Endothelial cell of umbilical vein (primary cell): ENCODE data around the gene SGCD. TPM values are rescaled to one million over a fixed set of nuclear protein-coding genes. Genes with fewer than 3 reads are reported as not detected.

Experiments
- BruUV-seq: library from RNA; stranded (reverse); fragments of 400-500 nt; replicated peaks from 2 replicates; lab custom pipeline; 2021; lab: Mats Ljungman, UMichigan
- CTCF ChIA-PET: fragments of 300-600, 350-600 bp; sonication (Branson Sonifier 250); formaldehyde crosslinking; loops from one replicate; lab custom pipeline; 2021; ENCODE audit warnings: antibody characterized with exemption, inconsistent platforms; lab: Charles Lee
- POLR2A ChIA-PET: fragments of 300-600, 350-600 bp; sonication (Branson Sonifier 250); formaldehyde crosslinking; loops from one replicate; lab custom pipeline; 2021; ENCODE audit warnings: antibody characterized with exemption, inconsistent platforms; lab: Charles Lee
- DNase-seq: peaks from one replicate; pipeline ENCODE4 v3.0.0-alpha.2; 2011; ENCODE audit warnings: low read depth, low spot score
- FAIRE-seq: peaks from 2 replicates; lab custom pipeline; 2011; peaks lifted over from hg19 to GRCh38; lab: Jason Lieb, UNC
- H2AFZ ChIP-seq: 2 replicates; pipeline ENCODE4 v1.6.0; 2012; ENCODE audit warnings: low read depth, low read length, control low read depth, inconsistent platforms
- H3K27ac ChIP-seq: 2 replicates; pipeline ENCODE4 v1.5.1; 2011; ENCODE audit warnings: low read depth, mild to moderate bottlenecking, control low read depth, low read length, moderate library complexity; ENCODE audit not compliant: insufficient read depth
- H3K27me3 ChIP-seq, 2 experiments: 2 replicates each; pipeline versions ENCODE4 v1.6.0 to v1.6.1; 2011; ENCODE audit warnings: low read length in 2 of 2, mixed read lengths in 1 of 2; ENCODE audit not compliant: control insufficient read depth in 2 of 2, insufficient read depth in 2 of 2
- H3K36me3 ChIP-seq, 2 experiments: 2 replicates in 1 of 2; 3 replicates in 1 of 2; pipeline ENCODE4 v1.5.1; 2011; ENCODE audit warnings: low read length in 2 of 2, mild to moderate bottlenecking in 1 of 2, moderate library complexity in 1 of 2; ENCODE audit not compliant: control insufficient read depth in 2 of 2, insufficient read depth in 2 of 2; ENCODE audit errors: extremely low read depth in 1 of 2
- H3K4me1 ChIP-seq: 3 replicates; pipeline ENCODE4 v1.5.1; 2011; ENCODE audit warnings: mild to moderate bottlenecking, low read length; ENCODE audit not compliant: control insufficient read depth, insufficient read depth; ENCODE audit errors: extremely low read depth
- H3K4me2 ChIP-seq: 2 replicates; pipeline ENCODE4 v1.6.1; 2011; ENCODE audit warnings: low read length, control low read depth, mixed read lengths; ENCODE audit not compliant: insufficient read depth
- H3K4me3 ChIP-seq, 3 experiments: fragments of 200-600 bp in 1 of 3; sonication (generic), shearing (Covaris generic) in 1 of 3; replicated peaks in 1 of 3; 2 replicates each; pipeline ENCODE4 v1.5.1; 2011 to 2016; ENCODE audit warnings: control low read depth in 3 of 3, low read length in 3 of 3, mild to moderate bottlenecking in 2 of 3, inconsistent platforms in 1 of 3, low read depth in 1 of 3, moderate library complexity in 1 of 3; ENCODE audit not compliant: insufficient read depth in 1 of 3
- H3K79me2 ChIP-seq: 2 replicates; pipeline ENCODE4 v1.6.0; 2012; ENCODE audit warnings: low read length, inconsistent platforms; ENCODE audit not compliant: control insufficient read depth, insufficient read depth
- H3K9ac ChIP-seq: replicated peaks from 2 replicates; pipeline ENCODE3; 2011; ENCODE audit warnings: low read length, control low read depth; ENCODE audit not compliant: insufficient read depth; ENCODE audit errors: extremely low read depth
- H3K9me1 ChIP-seq: replicated peaks from 3 replicates; pipeline ENCODE4 v1.6.0; 2011; ENCODE audit warnings: mild to moderate bottlenecking, low read length; ENCODE audit not compliant: control insufficient read depth, insufficient read depth; ENCODE audit errors: extremely low read depth
- H3K9me3 ChIP-seq: replicated peaks from 2 replicates; pipeline ENCODE4 v1.5.1; 2012; ENCODE audit warnings: low read length, inconsistent platforms; ENCODE audit not compliant: control insufficient read depth, insufficient read depth
- H4K20me1 ChIP-seq: replicated peaks from 2 replicates; pipeline ENCODE3; 2011; ENCODE audit warnings: mild to moderate bottlenecking, low read length; ENCODE audit not compliant: control insufficient read depth, insufficient read depth; ENCODE audit errors: extremely low read depth
- CTCF ChIP-seq, 2 donors: IDR thresholded peaks; 1 replicate in 1 of 2; 2 replicates in 1 of 2; pipeline ENCODE4 v1.5.1; 2011; ENCODE audit warnings: low read length in 2 of 2, mild to moderate bottlenecking in 2 of 2, moderate library complexity in 2 of 2, control low read depth in 1 of 2, inconsistent platforms in 1 of 2, low read depth in 1 of 2; ENCODE audit not compliant: insufficient read depth in 1 of 2; ENCODE audit errors: extremely low read depth in 1 of 2
- EZH2 ChIP-seq: IDR thresholded peaks from 2 replicates; pipeline ENCODE4 v1.6.1; 2012; ENCODE audit warnings: borderline replicate concordance, low read depth, mild to moderate bottlenecking, moderate library complexity, low read length, inconsistent platforms; ENCODE audit not compliant: severe bottlenecking
- FOS ChIP-seq: IDR thresholded peaks from 2 replicates; pipeline ENCODE4 v1.6.1; 2011; ENCODE audit warnings: mild to moderate bottlenecking, low read length, moderate library complexity, borderline replicate concordance; ENCODE audit not compliant: insufficient read depth
- GATA2 ChIP-seq: IDR thresholded peaks from 2 replicates; pipeline ENCODE4 v1.7.0; 2011; ENCODE audit warnings: low read depth, mild to moderate bottlenecking, moderate library complexity, mixed read lengths, low read length; ENCODE audit not compliant: insufficient read length, insufficient read depth
- JUN ChIP-seq: IDR thresholded peaks from 2 replicates; pipeline ENCODE4 v1.6.1; 2011; ENCODE audit warnings: borderline replicate concordance, low read depth; ENCODE audit not compliant: insufficient read length, insufficient read depth
- MAX ChIP-seq: IDR thresholded peaks from 2 replicates; pipeline ENCODE4 v1.6.1; 2011; ENCODE audit not compliant: insufficient read depth, insufficient read length
- MYC ChIP-seq: IDR thresholded peaks from one replicate; pipeline ENCODE4 v1.6.1; 2011; ENCODE audit warnings: mild to moderate bottlenecking, low read depth, low read length
- POLR2A ChIP-seq: IDR thresholded peaks from 2 replicates; pipeline ENCODE4 v1.6.1; 2012; ENCODE audit warnings: low read depth, mild to moderate bottlenecking, control low read depth, low read length
- POLR2AphosphoS5 ChIP-seq: IDR thresholded peaks from 2 replicates; pipeline ENCODE4 v1.6.1; 2012; ENCODE audit warnings: low read depth, mild to moderate bottlenecking, control low read depth, low read length, moderate library complexity; ENCODE audit not compliant: insufficient read depth
- dilution Hi-C: fragments of 300-500 bp; cut with MboI; formaldehyde crosslinking; loops from one replicate; pipeline ENCODE4 v1.15.0; 2019; ENCODE audit warnings: low sequenced_read_pairs; ENCODE audit not compliant: extremely low pct_ligation_motif_present
- intact Hi-C: fragments of 100-400 bp; cut with micrococcal nuclease; formaldehyde crosslinking; loops from one replicate; pipeline ENCODE4 v1.10.0; 2022
- polyA plus RNA-seq, 4 experiments: library from polyadenylated mRNA; depleted of rRNA in 3 of 4; stranded (reverse) in 3 of 4; unstranded in 1 of 4; fragments of >200 nt; gene quantifications; 2 replicates each; pipeline versions ENCODE4 v1.2.1 to v1.2.3, GENCODE V29; 2011 to 2012; ENCODE audit warnings: missing spikeins in 1 of 4
- total RNA-seq: library from RNA; stranded (reverse); gene quantifications from 2 replicates; pipeline ENCODE4 v1.2.3, GENCODE V29; 2021

The SGCD gene
- total and polyA plus RNA-seq, 2 donors (not counting 3 experiments of a cell fraction or from before 2014, with no cell fraction given) = not detected

GRCh38 chr5:156359476-156359875 is 32.5 kb downstream of the SGCD start:
- Histone ChIP-seq H3K4me3 (no peak overlapping the region), H3K4me1 (no peaks in the 10 kb centered on the region), H3K4me2 (no peak overlapping the region), H3K27me3 (no peaks in the 10 kb centered on the region), H3K9me3 (no peaks in the 10 kb centered on the region), H4K20me1 (no peaks in the 10 kb centered on the region), H2AFZ (no peak overlapping the region), H3K36me3 (no peaks in the 10 kb centered on the region), H3K9ac (no peak overlapping the region), H3K9me1 (no peaks in the 10 kb centered on the region), H3K79me2 (no peaks in the 10 kb centered on the region), H3K27ac (no peak overlapping the region)
- FAIRE-seq (no peak), DNase-seq (no peak)
- ChIA-PET CTCF (no interaction called here), POLR2A (no interaction called here)
- intact Hi-C loops = no loop called here
- dilution Hi-C loops = no loop called here
- TF ChIP-seq MAX = no peak
- BruUV-seq = no TSS peak

- H3K27me3 ChIP-seq = no peaks in the 10 kb centered on the region
- dilution Hi-C loops (no loop called here), intact Hi-C loops (no loop called here)
- H3K36me3 ChIP-seq = no peaks in the 10 kb centered on the region
- BruUV-seq = no TSS peak
- no peak for FAIRE-seq
- no peaks in the 10 kb centered on the region for H3K4me1 ChIP-seq
- no peaks in the 10 kb centered on the region for H3K79me2 ChIP-seq
- DNase-seq = no peak
- H3K9ac ChIP-seq = no peak overlapping the region
- H3K27ac ChIP-seq = no peak overlapping the region
- ChIA-PET POLR2A (no interaction called here), CTCF (no interaction called here)
- no peaks in the 10 kb centered on the region for H3K9me1 ChIP-seq
- peaks cover 2% of the 10 kb centered on the region for H3K9me3 ChIP-seq
- no peak overlapping the region for H3K4me2 ChIP-seq
- H2AFZ ChIP-seq = no peak overlapping the region
- no peak for TF ChIP-seq CTCF (IDR thresholded peaks at IDR 0.05; ENCODE audit: extremely low read depth in 1 of 2, insufficient read depth in 1 of 2, low read depth in 1 of 2, low read length in 2 of 2)
- TF ChIP-seq GATA2 = no peak
- TF ChIP-seq MAX = no peak
- no peak for TF ChIP-seq POLR2AphosphoS5
- TF ChIP-seq MYC = no peak
- no peak for TF ChIP-seq POLR2A
- TF ChIP-seq FOS = no peak
- TF ChIP-seq JUN = no peak
- TF ChIP-seq EZH2 = no peak
- H4K20me1 ChIP-seq = no peaks in the 10 kb centered on the region
- no peak overlapping the region for H3K4me3 ChIP-seq
These were observed 34.6 kb downstream of the SGCD start for GRCh38 chr5:156361436-156362109.
